Activated CD8-positive, alpha-beta memory T cell treated with anti-CD3 and anti-CD28 coated beads, Interleukin-2, amount 50 U/mL, for 1 hour (primary cell): ENCODE measurements around the gene HNRNPC.
"Not testable (repeated sequence)": the region's sequence is repeated elsewhere in the genome, so short reads cannot be mapped to it uniquely, and the experiment has no call there.

Source experiments
- DNase-seq: peaks from one replicate; pipeline ENCODE4 v3.0.0-alpha.2; 2020; ENCODE audit errors: extremely low read depth

The HNRNPC gene

DNA sequence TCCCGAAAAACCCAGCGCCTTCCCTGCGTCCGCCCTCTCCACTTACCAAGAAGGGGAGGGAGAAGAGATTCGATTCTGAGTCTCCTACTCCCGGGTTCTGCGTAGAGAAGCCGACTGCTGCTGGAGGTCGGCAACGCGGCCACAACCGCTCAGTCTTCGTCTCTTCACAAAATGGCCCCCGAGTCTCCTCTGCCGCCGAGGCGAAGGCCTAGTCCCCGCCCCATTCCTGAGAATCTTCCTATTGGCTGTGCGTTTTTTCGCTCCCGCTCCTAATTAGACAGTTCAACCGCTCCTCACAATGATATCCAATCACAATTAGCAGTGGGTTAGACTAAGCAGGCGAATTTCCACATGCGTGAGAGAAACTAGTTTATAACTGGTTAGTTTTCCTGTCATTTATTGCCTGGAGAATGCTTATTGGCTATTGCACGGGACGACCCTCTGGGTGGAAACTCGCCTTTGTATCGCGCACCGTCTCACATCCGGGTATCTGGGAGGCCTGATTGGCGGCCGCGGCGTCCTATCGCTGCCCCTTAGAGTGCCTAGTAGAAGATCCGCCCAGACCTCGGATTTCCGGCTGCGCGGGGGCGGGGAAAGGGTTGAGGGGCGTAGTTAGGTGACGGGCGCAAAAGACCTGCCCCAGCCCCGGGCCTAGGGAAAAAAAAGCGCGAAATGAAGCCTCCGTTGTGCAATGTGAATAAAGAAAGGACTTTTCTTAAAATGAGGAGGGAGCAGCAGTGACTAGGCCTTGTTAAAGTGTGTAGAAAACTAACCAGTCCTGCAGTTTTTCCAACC is at the start of gene HNRNPC:
TSS of gene HNRNPC (minus strand) at position 191 of the 795 bp plus-strand sequence. CDS start 35,249 bp downstream, outside the sequence.
- DNase-seq = peak; percentile 100

DNA sequence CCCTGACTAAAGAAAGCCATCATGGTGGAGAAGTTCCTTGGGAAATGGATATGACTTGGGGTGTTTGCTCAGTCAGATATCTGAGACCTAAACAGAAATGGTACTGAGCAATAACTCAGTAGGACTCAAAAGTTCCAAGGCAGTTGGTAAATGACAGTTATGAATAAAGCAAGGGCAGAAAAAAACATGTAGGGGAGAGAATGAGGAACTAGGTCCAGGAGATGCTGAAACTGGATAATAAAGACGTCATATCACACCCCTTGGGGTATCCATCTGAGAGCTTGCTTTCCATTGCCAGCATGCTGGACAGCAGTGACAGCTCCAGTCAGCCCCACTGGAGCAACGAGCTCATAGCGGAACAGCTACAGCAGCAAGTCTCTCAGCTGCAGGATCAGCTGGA is 48.2 kb upstream of the HNRNPC start:
- no peak for DNase-seq

DNA sequence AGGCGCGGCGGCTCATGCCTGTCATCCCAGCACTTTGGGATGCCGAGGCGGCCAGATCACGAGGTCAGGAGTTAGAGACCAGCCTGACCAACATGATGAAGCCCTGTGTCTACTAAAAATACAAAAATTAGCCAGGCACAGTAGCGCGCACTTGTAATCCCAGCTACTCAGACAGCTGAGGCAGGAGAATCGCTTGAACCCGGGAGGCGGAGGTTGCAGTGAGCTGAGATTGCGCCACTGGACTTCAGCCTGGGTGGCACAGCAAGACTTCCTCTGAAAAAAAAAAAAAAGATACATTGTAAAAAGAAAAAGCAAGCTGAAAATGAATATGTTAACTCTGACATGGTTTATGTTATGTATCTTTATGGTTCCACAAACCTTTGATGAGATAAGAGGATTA is 44.3 kb upstream of the HNRNPC start:
- DNase-seq = no peak

DNA sequence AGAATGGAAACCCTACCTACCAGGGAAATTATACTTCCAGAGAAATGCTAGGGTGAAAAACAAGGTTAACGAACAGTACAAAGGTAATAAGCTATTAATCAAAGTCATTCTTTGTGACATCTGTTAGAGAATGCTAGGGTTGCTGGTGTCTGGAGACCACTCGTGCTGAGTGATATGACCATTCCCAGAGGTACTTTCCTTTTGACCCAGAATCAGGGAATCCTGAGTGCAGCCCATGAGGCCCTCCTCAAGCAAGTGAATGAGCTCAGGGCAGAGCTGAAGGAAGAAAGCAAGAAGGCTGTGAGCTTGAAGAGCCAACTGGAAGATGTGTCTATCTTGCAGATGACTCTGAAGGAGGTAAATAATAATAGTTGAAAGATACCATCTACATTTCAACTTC is 42.4 kb upstream of the HNRNPC start:
- DNase-seq = no peak

DNA sequence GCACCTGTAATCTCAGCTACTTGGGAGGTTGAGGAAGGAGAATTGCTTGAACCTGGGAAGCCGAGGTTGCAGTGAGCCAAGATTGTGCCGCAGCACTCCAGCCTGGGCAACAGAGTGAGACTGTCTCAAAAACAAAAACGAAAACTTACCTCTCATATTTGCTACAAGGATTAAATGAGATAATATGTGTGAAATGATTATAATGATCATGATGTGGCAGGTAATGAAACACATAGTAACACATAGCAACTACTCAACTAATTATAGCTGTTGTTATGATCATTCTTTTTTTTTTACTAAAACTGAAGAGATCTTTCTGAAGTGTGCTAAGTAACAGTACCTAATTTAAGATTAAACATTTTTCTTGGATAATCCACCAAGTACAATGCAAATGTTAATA is 40.7 kb upstream of the HNRNPC start:
- no peak for DNase-seq

DNA sequence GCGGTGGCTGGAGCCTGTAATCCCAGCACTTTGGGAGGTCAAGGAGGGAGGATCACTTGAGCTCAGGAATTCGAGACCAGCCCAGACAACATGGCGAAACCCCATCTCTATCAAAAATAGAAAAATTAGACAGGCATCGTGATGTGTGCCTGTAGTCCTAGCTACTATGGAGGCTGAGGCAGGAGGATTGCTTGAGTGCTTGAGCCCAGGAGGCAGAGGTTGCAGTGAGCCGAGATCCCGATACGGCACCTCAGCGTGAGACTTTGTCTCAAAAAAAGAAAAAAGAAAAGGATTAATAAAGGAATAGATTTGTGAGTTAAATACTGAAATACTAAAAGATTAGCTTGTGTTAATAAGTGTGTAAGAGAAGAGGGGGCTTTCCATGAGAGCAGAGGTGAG is 40.0 kb upstream of the HNRNPC start:
- DNase-seq = no peak

DNA sequence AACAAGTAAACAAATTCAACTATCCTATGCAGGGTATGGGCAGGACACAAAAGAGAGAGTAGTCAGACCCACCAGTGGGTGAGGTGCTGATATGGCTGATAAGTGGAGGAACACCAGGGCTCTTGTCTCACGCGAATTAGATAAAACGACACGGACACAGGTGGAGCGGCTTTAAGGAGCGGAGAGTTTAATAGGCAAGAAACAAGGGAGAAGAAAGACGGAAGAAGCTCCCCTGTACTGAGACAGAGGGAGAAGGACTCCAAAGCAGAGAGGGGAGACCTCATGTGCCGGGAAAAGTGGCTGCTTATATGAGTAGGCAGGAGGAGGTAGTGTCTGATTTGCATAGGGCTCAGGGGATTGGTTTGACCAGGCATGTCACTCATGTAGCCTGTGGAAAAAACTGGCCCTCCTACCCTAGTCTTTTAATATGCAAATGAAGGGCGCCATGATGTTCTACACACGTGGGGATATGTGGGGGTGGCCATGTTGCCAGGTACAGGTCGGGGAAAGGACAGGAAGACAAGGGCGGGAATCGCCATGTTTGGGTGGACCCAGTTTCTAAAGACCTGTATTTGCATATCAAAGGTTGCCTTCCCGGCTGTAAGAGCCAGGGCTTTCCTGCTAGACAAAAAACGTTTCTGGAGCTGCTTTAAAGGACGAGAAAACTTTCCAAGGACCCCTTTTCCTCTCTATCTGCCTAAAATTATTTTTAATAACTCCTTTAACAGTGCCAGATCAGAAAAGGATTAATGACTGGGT is 39.4 kb upstream of the HNRNPC start:
- peak; percentile 41 for DNase-seq

DNA sequence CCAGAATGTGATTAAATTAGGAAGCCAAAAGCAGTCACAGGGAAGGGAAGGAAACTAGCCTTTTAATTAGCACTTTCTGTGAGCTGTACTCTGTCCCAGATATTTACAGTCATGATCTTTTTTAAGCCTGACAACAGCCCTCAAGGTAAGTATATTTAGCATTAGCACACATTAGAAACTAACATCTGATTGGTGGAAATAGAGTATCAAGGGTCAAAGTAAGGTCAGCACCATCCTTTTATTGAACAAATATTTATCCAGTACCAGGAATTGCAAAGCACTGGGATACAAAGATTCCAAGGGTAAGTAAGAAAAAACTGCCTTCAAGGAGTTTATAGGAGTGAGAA is 38.9 kb upstream of the HNRNPC start:
- DNase-seq = no peak

DNA sequence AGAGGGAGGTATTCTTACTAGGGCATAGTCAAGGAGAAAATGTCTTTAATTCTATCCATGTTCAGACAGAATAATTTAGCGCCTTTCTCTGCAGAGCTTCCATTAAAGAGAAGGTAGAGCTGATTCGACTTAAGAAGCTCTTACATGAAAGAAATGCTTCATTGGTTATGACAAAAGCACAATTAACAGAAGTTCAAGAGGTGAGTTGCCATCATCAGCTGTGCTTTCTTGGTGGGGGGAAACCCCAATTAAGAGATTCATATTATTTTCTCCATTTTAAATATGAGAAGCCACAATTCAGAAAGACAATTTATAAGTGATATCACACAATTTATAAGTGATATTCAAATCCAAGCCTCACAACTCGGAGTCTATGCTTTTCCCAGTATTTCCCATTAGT is 38.4 kb upstream of the HNRNPC start:
- DNase-seq = no peak

DNA sequence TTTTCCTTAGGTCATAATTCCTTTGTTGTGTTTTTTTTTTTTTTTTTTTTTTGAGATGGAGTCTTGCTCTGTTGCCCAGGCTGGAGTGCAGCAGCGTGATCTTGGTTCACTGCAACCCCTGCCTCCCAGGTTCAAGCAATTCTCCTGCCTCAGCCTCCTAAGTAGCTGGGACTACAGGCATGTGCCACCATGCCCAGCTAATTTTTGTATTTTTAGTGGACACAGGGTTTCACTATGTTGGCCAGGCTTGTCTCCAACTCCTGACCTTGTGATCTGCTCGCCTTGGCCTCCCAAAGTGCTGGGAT is 33.5 kb upstream of the HNRNPC start:
- not testable (repeated sequence) for DNase-seq

DNA sequence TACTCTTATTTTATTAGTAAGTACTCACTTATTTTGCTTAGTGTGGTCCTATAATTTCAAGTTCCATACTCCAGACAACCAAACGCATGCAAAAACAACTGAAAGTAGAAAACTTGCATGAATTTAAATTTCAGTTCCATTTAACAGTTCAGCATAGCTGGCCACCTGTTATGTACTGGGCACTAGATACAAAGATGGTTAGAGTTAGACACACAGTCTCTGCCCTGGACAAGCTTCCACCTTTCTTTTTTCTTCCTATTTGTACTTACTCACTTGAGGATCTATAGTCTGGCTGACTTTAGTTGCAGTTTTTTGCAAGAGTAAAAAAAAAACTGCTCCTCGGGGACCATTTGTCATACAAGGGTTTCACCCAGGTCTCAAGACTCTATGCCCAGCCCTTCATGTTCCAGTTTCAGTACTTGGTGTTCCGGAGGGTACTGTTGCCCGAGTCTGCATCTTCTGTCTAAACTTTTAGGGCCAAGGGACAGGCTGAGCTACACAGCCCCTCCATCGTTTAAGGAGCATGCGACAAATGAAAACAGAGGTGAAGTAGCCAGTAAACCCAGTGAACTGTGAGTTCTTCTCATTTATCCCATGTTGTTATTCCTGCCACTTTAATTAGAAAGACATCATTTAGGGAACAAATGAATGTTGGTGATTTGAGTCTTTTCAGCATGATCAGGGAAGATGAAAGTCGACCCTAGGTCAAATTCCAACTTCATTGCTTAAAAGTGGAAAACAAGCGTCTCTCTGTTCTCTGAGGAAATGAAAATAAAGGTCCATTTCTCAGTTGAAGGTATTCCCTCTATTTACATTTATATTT is 33.0 kb upstream of the HNRNPC start:
- DNase-seq = no peak

DNA sequence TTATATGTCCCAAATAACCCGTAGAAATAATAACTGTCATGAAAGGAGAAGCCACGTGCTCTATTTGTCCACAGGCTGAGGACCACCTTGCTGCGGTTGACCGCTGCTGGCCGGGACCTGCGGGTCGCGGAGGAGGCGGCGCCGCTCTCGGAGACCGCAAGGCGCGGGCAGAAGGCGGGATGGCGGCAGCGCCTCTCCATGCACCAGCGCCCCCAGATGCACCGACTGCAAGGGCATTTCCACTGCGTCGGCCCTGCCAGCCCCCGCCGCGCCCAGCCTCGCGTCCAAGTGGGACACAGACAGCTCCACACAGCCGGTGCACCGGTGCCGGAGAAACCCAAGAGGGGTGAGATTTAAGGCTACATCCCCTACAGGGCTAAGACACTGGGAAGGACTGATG is 31.6 kb upstream of the HNRNPC start:
- DNase-seq = no peak

DNA sequence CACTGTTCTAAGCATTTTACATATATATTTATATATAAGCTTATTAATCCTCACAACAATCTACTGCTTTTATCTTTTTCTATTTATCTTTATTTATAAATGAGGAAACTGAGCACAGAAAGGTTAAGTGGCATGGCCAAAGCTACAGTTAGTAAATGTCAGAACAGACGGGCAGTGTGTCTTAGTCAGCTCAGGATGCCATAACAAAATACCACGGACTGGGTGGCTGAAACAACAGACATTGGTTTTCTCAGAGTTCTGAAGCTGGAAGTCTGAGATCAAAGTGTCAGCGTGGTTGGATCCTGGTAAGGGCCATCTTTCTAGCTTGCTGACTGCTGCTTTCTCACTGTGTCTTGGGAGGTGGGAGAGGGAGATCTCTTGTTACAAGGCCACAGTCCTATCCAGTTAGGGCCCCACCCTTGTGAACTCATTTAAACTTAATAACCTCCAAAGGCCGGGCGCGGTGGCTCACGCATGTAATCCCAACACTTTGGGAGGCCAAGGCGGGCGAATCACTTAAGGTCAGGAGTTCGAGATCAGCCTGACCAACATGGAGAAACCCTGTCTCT is 30.4 kb upstream of the HNRNPC start:
- no peak for DNase-seq

DNA sequence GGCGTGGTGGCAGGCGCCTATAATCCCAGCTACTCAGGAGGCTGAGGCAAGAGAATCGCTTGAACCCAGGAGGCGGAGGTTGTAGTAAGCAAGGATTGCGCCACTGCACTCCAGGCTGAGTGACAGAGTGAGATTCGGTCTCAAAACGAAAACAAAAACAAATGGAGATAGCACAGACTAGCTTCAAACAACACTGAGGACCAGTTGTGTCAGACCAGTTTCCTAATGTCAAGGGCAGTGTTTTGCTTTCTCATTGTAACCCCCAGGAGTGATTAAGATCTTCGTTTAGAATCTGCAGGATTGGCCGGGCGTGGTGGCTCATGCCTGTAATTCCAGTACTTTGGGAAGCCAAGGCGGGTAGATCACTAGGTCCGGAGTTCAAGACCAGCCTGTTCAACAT is 29.1 kb upstream of the HNRNPC start:
- DNase-seq = no peak

DNA sequence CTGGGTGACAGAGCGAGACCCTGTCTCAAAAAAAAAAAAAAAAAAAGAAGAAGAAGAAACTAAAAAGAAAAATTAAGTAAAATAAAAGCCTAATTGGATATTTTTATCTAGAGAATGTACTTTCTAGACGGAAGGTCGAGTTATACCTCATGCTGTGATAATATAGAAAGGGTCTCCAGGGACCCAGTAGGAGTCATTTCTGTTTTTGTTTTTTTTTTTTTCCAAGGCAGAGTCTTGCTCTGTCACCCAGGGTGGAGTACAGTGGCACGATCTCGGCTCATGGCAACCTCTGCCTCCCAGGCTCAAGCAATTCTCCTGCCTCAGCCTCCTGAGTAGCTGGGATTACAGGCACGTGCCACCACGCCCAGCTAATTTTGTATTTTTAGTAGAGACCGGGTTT is 24.8 kb upstream of the HNRNPC start:
- DNase-seq = not testable (repeated sequence)

DNA sequence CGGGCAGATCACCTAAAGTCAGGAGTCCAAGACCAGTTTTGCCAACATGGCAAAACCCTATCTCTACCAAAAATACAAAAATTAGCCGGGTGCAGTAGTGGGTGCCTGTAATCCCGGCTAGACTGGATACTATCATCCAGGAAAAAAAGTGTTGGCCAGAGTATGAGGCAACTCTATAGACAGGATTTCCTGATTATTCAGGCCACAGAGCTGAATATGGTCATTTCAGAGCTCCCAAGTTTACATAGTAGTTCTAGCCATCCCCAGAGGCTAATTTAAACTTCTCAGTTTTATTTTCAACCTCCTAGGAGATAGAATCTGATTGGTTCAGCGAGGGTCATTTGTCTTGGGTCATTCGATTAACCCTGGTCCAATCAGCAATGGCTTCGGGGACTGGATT is 17.9 kb upstream of the HNRNPC start:
- no peak for DNase-seq

DNA sequence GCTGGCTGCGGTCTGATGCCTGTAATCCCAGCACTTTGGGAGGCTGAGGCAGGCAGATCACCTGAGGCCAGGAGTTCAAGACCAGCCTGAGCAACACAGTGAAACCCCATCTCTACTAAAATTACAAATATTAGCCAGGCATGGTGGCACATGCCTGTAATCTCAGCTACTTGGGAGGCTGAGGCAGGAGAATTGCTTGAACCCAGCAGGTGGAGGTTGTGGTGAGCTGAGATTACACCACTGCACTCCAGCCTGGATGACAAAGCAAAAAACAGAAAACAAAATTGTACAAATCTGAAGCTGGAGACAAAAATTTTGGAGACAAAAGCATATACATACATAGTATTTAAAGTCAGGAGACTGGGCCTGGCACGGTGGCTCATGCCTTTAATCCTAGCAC is 17.3 kb upstream of the HNRNPC start:
- not testable (repeated sequence) for DNase-seq

DNA sequence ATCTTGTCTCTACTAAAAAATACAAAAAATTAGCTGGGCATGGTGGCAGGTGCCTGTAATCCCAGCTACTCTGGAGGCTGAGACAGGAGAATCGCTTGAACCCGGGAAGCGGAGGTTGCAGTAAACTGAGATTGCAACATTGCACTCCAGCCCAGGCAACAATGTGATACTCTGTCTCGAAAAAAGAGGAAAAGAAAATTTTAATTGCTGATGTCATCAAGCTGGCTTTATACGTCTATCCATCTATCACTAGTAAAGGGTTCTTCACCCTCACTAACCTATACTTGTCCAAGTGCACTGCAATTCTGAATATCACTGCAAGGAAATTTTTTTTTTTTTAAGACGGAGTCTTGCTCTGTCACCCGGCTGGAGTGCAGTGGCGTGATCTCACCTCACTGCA is 12.7 kb upstream of the HNRNPC start:
- not testable (repeated sequence) for DNase-seq

DNA sequence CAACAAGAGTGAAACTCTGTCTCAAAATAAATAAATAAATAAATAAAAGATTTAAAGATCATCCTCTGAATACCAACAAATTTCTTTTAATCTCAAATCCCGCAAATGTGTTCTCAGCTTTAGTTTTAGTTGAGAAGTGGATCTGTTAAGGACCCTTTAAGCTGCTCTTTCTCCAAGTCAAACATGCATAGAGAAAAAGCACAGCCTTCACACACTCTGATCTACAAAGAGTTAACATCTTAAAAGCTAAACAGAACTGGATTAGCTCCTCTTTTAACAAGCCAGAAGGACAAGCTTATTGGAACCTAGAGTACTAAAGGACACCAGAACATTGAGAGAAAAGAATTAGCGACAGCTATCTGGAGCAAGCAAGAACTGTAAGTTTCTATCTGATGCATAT is 10.5 kb upstream of the HNRNPC start, which contains the start of gene RPGRIP1:
TSS of gene RPGRIP1 (plus strand) at position 301 of the 400 bp plus-strand sequence. CDS start 7,894 bp downstream, outside the sequence.
- DNase-seq = no peak

DNA sequence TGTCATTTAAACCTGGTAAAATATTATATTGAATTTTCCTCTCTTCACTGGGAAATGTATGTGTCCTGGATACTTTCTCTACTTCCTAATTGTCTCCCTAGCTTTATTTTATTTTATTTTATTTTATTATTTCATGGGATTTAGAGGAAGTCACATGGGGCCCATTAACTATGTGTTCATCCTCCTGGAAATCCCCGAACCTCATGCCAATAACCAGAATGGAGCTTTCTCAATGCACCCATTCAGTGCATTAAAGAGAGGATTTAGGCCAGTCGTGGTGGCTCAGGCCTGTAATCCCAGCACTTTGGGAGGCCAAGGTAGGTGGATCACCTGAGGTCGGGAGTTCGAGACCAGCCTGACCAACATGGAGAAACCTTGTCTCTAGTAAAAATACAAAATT is 9.4 kb upstream of the HNRNPC start:
- DNase-seq = no peak

DNA sequence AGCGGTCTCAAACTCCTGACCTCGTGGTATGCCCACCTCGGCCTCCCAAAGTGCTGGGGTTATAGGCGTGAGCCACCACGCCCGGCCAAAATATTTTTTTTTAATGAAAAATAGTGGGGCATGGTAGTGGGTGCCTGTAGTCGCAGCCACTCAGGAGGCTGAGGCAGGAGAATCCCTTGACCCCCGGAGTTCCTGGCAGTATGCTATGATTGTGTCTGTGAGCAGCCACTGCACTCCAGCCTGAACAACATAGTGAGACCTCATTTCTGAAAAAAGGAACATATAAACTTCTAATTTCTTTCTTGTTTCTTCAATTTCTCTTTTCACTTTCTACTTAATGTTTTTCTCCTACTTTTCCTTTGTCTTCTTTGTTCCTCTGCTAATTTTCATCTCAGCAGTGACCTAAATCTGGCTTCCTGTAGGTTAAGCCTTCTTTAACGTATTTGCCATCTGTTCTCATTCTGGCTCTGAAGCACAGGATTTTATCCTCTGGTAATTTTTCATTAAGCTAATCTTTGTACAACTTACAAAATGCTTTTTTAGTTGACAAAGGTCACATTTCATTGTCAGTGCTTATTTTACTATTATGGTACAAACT is 6.1 kb upstream of the HNRNPC start:
- no peak for DNase-seq

DNA sequence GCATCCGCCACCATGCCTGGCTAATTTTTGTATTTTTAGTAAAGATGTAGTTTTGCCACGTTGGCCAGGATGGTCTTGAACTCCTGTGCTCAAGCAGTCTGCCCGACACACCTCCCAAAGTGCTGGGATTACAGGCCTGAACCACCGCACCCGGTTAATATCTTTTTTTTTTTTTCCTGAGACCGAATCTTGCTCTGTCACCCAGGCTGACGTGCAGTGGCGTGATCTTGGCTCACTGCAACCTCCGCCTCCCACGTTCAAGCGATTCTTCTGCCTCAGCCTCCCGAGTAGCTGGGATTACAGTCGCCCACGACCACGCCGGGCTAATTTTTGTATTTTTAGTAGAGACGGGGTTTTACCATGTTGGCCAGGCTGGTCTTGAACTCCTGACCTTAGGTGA is 3.4 kb upstream of the HNRNPC start:
- DNase-seq = not testable (repeated sequence)
